HepG2 (cell line): ENCODE measurements around the gene ZNF615. TPM values are rescaled to one million over a fixed set of nuclear protein-coding genes. Genes with fewer than 3 reads are reported as not detected.
"Not testable (repeated sequence)": the region's sequence is repeated elsewhere in the genome, so short reads cannot be mapped to it uniquely, and the experiment has no call there.

Experiments
- ARNTL ChIP-seq: sonication (generic); formaldehyde crosslinking; IDR thresholded peaks from 2 replicates; pipeline ENCODE4 v1.4.0; 2020; ENCODE audit warnings: mild to moderate bottlenecking, missing genetic modification reagents
- NR2F6 ChIP-seq, 2 experiments: IDR thresholded peaks; 2 replicates each; pipeline ENCODE4 v1.6.1; 2016; ENCODE audit warnings: antibody characterized with exemption in 1 of 2, mild to moderate bottlenecking in 1 of 2
- PITX1 ChIP-seq: sonication (generic); formaldehyde crosslinking; IDR thresholded peaks from 2 replicates; pipeline ENCODE4 v1.5.1; 2020; ENCODE audit warnings: mild to moderate bottlenecking, missing genetic modification reagents
- ZNF331 ChIP-seq: sonication (generic); formaldehyde crosslinking; IDR thresholded peaks from 2 replicates; pipeline ENCODE4 v1.4.0; 2020; ENCODE audit warnings: missing genetic modification reagents
- polyA plus RNA-seq, 8 experiments: library from polyadenylated mRNA; depleted of rRNA in 3 of 8; stranded (reverse) in 7 of 8; unstranded in 1 of 8; fragments of >200 nt; fragmentation: Illumina TruSeq in 4 of 8; extraction: Trizol in 4 of 8; gene quantifications; 2 replicates each; pipeline versions ENCODE4 v1.2.1 to v1.2.3, GENCODE V29; 2011 to 2016; ENCODE audit warnings: low read depth in 4 of 8, missing spikeins in 1 of 8, mixed read lengths in 1 of 8; ENCODE audit not compliant: insufficient read depth in 1 of 8
- total RNA-seq, 5 experiments: library from RNA; depleted of rRNA; stranded (reverse); fragments of >200 nt; fragmentation: Illumina TruSeq; extraction: Trizol; gene quantifications; 2 replicates each; pipeline ENCODE4 v1.2.3, GENCODE V29; 2016; ENCODE audit warnings: low read depth in 1 of 5
- TF ChIP-seq, protein P1 (sequence below), 2 experiments: sonication (generic) in 1 of 2; formaldehyde crosslinking in 1 of 2; IDR thresholded peaks; 2 replicates each; pipeline versions ENCODE4 v1.4.0 to v1.6.1; 2016 to 2020; ENCODE audit warnings: borderline replicate concordance in 1 of 2, low read depth in 1 of 2, mild to moderate bottlenecking in 1 of 2, missing genetic modification reagents in 1 of 2
- TF ChIP-seq, protein P2 (sequence below): sonication (generic); formaldehyde crosslinking; IDR thresholded peaks from 2 replicates; pipeline ENCODE4 v1.4.0; 2020; ENCODE audit warnings: mild to moderate bottlenecking, missing genetic modification reagents, borderline replicate concordance
- TF ChIP-seq, protein P3 (sequence below): IDR thresholded peaks from 2 replicates; pipeline ENCODE4 v1.6.1; 2016; ENCODE audit warnings: low read depth, missing genetic modification reagents, missing compliant biosample characterization
- TF ChIP-seq, protein P4 (sequence below): IDR thresholded peaks from 2 replicates; pipeline ENCODE4 v1.6.1; 2016; ENCODE audit warnings: low read depth

The ZNF615 gene
- total and polyA plus RNA-seq, 2 of the 13 experiments (the other 11 are each of a cell fraction or from before 2014, with no cell fraction given): 5.2 to 7.8 TPM

DNA sequence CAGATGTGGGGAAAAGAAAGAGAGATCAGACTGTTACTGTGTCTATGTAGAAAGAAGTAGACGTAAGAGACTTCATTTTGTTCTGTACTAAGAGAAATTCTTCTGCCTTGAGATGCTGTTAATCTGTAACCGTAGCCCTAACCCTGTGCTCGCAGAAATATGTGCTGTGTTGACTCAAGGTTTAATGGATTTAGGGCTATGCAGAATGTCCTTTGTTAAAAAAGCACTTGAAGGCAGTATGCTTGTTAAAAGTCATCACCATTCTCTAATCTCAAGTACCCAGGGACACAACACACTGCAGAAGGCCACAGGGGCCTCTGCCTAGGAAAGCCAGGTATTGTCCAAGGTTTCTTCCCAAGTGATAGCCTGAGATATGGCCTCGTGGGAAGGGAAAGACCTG lies 16.5 kb upstream of the ZNF615 start (continued):
- TF ChIP-seq, protein P1, sequence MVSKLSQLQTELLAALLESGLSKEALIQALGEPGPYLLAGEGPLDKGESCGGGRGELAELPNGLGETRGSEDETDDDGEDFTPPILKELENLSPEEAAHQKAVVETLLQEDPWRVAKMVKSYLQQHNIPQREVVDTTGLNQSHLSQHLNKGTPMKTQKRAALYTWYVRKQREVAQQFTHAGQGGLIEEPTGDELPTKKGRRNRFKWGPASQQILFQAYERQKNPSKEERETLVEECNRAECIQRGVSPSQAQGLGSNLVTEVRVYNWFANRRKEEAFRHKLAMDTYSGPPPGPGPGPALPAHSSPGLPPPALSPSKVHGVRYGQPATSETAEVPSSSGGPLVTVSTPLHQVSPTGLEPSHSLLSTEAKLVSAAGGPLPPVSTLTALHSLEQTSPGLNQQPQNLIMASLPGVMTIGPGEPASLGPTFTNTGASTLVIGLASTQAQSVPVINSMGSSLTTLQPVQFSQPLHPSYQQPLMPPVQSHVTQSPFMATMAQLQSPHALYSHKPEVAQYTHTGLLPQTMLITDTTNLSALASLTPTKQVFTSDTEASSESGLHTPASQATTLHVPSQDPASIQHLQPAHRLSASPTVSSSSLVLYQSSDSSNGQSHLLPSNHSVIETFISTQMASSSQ (IDR thresholded peaks at IDR 0.05; ENCODE audit: low read depth): peak; percentile 82; the same call in 1 of the 2 replicates
- TF ChIP-seq, protein P1 (CRISPR knock-in tag; IDR thresholded peaks at IDR 0.05; ENCODE audit: borderline replicate concordance): peak; percentile 90
- TF ChIP-seq ZNF331 (CRISPR knock-in tag) (peak; percentile 69), ARNTL (CRISPR knock-in tag) (0 out of 2 replicates have a peak, but pooled peaks have one; percentile 20), PITX1 (CRISPR knock-in tag) (peak; percentile 99), NR2F6 (IDR thresholded peaks at IDR 0.05) (peak; percentile 38; the same call in 1 of the 2 replicates)
- TF ChIP-seq, protein P2, sequence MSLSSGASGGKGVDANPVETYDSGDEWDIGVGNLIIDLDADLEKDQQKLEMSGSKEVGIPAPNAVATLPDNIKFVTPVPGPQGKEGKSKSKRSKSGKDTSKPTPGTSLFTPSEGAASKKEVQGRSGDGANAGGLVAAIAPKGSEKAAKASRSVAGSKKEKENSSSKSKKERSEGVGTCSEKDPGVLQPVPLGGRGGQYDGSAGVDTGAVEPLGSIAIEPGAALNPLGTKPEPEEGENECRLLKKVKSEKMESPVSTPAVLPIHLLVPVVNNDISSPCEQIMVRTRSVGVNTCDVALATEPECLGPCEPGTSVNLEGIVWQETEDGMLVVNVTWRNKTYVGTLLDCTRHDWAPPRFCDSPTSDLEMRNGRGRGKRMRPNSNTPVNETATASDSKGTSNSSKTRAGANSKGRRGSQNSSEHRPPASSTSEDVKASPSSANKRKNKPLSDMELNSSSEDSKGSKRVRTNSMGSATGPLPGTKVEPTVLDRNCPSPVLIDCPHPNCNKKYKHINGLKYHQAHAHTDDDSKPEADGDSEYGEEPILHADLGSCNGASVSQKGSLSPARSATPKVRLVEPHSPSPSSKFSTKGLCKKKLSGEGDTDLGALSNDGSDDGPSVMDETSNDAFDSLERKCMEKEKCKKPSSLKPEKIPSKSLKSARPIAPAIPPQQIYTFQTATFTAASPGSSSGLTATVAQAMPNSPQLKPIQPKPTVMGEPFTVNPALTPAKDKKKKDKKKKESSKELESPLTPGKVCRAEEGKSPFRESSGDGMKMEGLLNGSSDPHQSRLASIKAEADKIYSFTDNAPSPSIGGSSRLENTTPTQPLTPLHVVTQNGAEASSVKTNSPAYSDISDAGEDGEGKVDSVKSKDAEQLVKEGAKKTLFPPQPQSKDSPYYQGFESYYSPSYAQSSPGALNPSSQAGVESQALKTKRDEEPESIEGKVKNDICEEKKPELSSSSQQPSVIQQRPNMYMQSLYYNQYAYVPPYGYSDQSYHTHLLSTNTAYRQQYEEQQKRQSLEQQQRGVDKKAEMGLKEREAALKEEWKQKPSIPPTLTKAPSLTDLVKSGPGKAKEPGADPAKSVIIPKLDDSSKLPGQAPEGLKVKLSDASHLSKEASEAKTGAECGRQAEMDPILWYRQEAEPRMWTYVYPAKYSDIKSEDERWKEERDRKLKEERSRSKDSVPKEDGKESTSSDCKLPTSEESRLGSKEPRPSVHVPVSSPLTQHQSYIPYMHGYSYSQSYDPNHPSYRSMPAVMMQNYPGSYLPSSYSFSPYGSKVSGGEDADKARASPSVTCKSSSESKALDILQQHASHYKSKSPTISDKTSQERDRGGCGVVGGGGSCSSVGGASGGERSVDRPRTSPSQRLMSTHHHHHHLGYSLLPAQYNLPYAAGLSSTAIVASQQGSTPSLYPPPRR (CRISPR knock-in tag): peak; percentile 71; the same call in 1 of the 2 replicates
- not testable (repeated sequence) for TF ChIP-seq NR2F6 (CRISPR knock-in tag; IDR thresholded peaks at IDR 0.05)
- TF ChIP-seq, protein P3, sequence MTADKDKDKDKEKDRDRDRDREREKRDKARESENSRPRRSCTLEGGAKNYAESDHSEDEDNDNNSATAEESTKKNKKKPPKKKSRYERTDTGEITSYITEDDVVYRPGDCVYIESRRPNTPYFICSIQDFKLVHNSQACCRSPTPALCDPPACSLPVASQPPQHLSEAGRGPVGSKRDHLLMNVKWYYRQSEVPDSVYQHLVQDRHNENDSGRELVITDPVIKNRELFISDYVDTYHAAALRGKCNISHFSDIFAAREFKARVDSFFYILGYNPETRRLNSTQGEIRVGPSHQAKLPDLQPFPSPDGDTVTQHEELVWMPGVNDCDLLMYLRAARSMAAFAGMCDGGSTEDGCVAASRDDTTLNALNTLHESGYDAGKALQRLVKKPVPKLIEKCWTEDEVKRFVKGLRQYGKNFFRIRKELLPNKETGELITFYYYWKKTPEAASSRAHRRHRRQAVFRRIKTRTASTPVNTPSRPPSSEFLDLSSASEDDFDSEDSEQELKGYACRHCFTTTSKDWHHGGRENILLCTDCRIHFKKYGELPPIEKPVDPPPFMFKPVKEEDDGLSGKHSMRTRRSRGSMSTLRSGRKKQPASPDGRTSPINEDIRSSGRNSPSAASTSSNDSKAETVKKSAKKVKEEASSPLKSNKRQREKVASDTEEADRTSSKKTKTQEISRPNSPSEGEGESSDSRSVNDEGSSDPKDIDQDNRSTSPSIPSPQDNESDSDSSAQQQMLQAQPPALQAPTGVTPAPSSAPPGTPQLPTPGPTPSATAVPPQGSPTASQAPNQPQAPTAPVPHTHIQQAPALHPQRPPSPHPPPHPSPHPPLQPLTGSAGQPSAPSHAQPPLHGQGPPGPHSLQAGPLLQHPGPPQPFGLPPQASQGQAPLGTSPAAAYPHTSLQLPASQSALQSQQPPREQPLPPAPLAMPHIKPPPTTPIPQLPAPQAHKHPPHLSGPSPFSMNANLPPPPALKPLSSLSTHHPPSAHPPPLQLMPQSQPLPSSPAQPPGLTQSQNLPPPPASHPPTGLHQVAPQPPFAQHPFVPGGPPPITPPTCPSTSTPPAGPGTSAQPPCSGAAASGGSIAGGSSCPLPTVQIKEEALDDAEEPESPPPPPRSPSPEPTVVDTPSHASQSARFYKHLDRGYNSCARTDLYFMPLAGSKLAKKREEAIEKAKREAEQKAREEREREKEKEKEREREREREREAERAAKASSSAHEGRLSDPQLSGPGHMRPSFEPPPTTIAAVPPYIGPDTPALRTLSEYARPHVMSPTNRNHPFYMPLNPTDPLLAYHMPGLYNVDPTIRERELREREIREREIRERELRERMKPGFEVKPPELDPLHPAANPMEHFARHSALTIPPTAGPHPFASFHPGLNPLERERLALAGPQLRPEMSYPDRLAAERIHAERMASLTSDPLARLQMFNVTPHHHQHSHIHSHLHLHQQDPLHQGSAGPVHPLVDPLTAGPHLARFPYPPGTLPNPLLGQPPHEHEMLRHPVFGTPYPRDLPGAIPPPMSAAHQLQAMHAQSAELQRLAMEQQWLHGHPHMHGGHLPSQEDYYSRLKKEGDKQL (CRISPR knock-in tag): peak; percentile 66; the same call in 1 of the 2 replicates
- TF ChIP-seq, protein P4, sequence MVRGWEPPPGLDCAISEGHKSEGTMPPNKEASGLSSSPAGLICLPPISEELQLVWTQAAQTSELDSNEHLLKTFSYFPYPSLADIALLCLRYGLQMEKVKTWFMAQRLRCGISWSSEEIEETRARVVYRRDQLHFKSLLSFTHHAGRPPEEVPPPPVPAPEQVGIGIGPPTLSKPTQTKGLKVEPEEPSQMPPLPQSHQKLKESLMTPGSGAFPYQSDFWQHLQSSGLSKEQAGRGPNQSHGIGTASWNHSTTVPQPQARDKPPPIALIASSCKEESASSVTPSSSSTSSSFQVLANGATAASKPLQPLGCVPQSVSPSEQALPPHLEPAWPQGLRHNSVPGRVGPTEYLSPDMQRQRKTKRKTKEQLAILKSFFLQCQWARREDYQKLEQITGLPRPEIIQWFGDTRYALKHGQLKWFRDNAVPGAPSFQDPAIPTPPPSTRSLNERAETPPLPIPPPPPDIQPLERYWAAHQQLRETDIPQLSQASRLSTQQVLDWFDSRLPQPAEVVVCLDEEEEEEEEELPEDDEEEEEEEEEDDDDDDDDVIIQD (CRISPR knock-in tag): peak; percentile 48; the same call in 1 of the 2 replicates
